Loucy (cell line): ENCODE measurements around the gene TMEM233.

Source experiments
- H2AFZ ChIP-seq: fragments of 200-600 bp; sonication (generic); 2 replicates; pipeline ENCODE4 v1.6.0; 2016; ENCODE audit warnings: antibody characterized with exemption, mild to moderate bottlenecking, low read length, moderate library complexity
- H3F3A ChIP-seq: fragments of 200-600 bp; 2 replicates; pipeline ENCODE4 v1.6.0; 2016; ENCODE audit warnings: antibody characterized with exemption, low read depth, mild to moderate bottlenecking
- H3K27me3 ChIP-seq: fragments of 200-600 bp; sonication (generic); 2 replicates; pipeline ENCODE4 v1.6.1; 2014; ENCODE audit warnings: low read length, mild to moderate bottlenecking; ENCODE audit not compliant: insufficient read depth, poor library complexity, severe bottlenecking
- H3K36me3 ChIP-seq: fragments of 200-600 bp; sonication (generic); 2 replicates; pipeline ENCODE4 v1.6.1; 2016; ENCODE audit warnings: low read length; ENCODE audit not compliant: insufficient read depth
- H3K4me1 ChIP-seq: fragments of 200-600 bp; sonication (generic); 2 replicates; pipeline ENCODE4 v1.5.1; 2014; ENCODE audit warnings: low read length, mild to moderate bottlenecking; ENCODE audit not compliant: insufficient read depth, poor library complexity, severe bottlenecking
- H3K4me2 ChIP-seq: fragments of 200-600 bp; sonication (generic); 2 replicates; pipeline ENCODE4 v1.6.0; 2014; ENCODE audit warnings: antibody characterized with exemption, low read length, low read depth, mild to moderate bottlenecking; ENCODE audit not compliant: poor library complexity, severe bottlenecking
- H3K4me3 ChIP-seq: fragments of 200-600 bp; sonication (generic); 2 replicates; pipeline ENCODE4 v1.5.1; 2014; ENCODE audit warnings: low read length, mild to moderate bottlenecking, mixed read lengths; ENCODE audit not compliant: poor library complexity, severe bottlenecking
- H3K79me2 ChIP-seq: fragments of 200-600 bp; sonication (generic); 2 replicates; pipeline ENCODE4 v1.6.1; 2014; ENCODE audit warnings: low read length; ENCODE audit not compliant: insufficient read depth
- H3K9ac ChIP-seq: fragments of 200-600 bp; sonication (generic); 2 replicates; pipeline ENCODE4 v1.6.0; 2014; ENCODE audit warnings: mild to moderate bottlenecking, low read depth, low read length, moderate library complexity; ENCODE audit not compliant: poor library complexity, severe bottlenecking
- H3K9me2 ChIP-seq: fragments of 200-600 bp; sonication (generic); replicated peaks from 2 replicates; pipeline ENCODE4 v1.6.1; 2016; ENCODE audit warnings: low read depth, low read length, mixed read lengths
- H3K9me3 ChIP-seq: fragments of 200-600 bp; sonication (generic); 2 replicates; pipeline ENCODE4 v1.6.1; 2014; ENCODE audit warnings: mild to moderate bottlenecking, antibody characterized with exemption, low read length, low read depth; ENCODE audit not compliant: insufficient read depth
- H4K20me1 ChIP-seq: fragments of 200-600 bp; sonication (generic); 2 replicates; pipeline ENCODE4 v1.6.0; 2014; ENCODE audit warnings: antibody characterized with exemption, low read length, mild to moderate bottlenecking; ENCODE audit not compliant: insufficient read depth, poor library complexity, severe bottlenecking
- CTCF ChIP-seq: fragments of 200-600 bp; sonication (generic); conservative IDR thresholded peaks from 2 replicates; pipeline ENCODE4 v1.5.1; 2014; ENCODE audit warnings: mild to moderate bottlenecking, antibody characterized with exemption, low read length
- EZH2phosphoT487 ChIP-seq: fragments of 200-600 bp; IDR thresholded peaks from 2 replicates; pipeline ENCODE4 v1.6.1; 2018; ENCODE audit warnings: antibody characterized with exemption, mild to moderate bottlenecking, moderate library complexity, borderline replicate concordance

TMEM233 gene

GRCh38 chr12:119685375-119685774 lies 91.8 kb downstream of the TMEM233 start:
- Histone ChIP-seq H3K27me3 (no peaks in the 10 kb centered on the region), H3F3A (no peaks in the 10 kb centered on the region), H3K9me3 (no peaks in the 10 kb centered on the region), H3K9ac (no peak overlapping the region), H3K79me2 (no peaks in the 10 kb centered on the region), H3K36me3 (peaks cover 60% of the 10 kb centered on the region; the same call in 1 of the 2 replicates), H3K4me3 (no peak overlapping the region), H2AFZ (no peak overlapping the region), H3K9me2 (no peaks in the 10 kb centered on the region), H4K20me1 (no peaks in the 10 kb centered on the region), H3K4me2 (no peak overlapping the region), H3K4me1 (no peaks in the 10 kb centered on the region)
- TF ChIP-seq EZH2phosphoT487 = no peak
- no peak for TF ChIP-seq CTCF

- Histone ChIP-seq H3K79me2 (no peaks in the 10 kb centered on the region), H3K9me2 (no peaks in the 10 kb centered on the region), H2AFZ (no peak overlapping the region), H3K4me3 (no peak overlapping the region), H3K4me1 (no peaks in the 10 kb centered on the region), H3K27me3 (no peaks in the 10 kb centered on the region), H3K36me3 (peaks cover 56% of the 10 kb centered on the region; the same call in 1 of the 2 replicates), H3K4me2 (no peak overlapping the region), H3F3A (no peaks in the 10 kb centered on the region), H4K20me1 (no peaks in the 10 kb centered on the region), H3K9ac (no peak overlapping the region), H3K9me3 (no peaks in the 10 kb centered on the region)
- TF ChIP-seq EZH2phosphoT487 (no peak), CTCF (no peak)
Observed at GRCh38 chr12:119686355-119686754, 92.8 kb downstream of the TMEM233 start.

GRCh38 chr12:119686776-119687175 lies 93.2 kb downstream of the TMEM233 start:
- Histone ChIP-seq H3K36me3 (peaks cover 54% of the 10 kb centered on the region; the same call in 1 of the 2 replicates), H3K9ac (no peak overlapping the region), H4K20me1 (no peaks in the 10 kb centered on the region), H3K9me2 (no peaks in the 10 kb centered on the region), H3K27me3 (no peaks in the 10 kb centered on the region), H3K4me2 (no peak overlapping the region), H3F3A (no peaks in the 10 kb centered on the region), H3K9me3 (no peaks in the 10 kb centered on the region), H2AFZ (no peak overlapping the region), H3K79me2 (no peaks in the 10 kb centered on the region), H3K4me1 (no peaks in the 10 kb centered on the region), H3K4me3 (no peak overlapping the region)
- TF ChIP-seq EZH2phosphoT487 (no peak), CTCF (no peak)
